ENCODE measurements around the gene SYNGR3. TPM values are rescaled to one million over a fixed set of nuclear protein-coding genes. Genes with fewer than 3 reads are reported as not detected.
A peak's percentile ranks its signal among the peaks of the same experiment; 100 is the strongest.
"Not testable (repeated sequence)": the region's sequence is repeated elsewhere in the genome, so short reads cannot be mapped to it uniquely, and the experiment has no call there.

Gene SYNGR3
- polyA plus RNA-seq, 4 donors, result 1.2 to 2.6 (median 2.3) TPM

DNA sequence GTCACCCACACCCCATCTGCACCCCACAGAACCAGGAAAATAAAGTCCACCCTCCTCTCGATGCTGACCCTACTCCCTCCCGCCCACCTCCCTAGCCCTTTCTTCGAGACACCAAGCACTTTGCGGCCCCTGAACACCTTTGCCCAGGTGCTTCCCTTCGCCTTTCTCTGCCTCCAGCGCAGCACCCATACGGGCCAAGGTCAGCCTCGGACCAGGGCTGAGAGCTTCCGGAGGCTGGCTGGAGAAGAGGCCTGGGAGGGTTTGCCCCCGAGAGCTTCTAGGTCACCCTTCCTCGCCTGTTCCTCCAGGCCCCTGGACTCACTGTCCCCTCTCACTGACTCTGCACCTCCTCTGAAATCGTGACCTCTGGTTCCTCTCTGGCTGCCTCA is 34.3 kb downstream of the SYNGR3 start:
- no peak for DNase-seq (ENCODE audit: low read depth in 4 of 4, low spot score in 3 of 4)

DNA sequence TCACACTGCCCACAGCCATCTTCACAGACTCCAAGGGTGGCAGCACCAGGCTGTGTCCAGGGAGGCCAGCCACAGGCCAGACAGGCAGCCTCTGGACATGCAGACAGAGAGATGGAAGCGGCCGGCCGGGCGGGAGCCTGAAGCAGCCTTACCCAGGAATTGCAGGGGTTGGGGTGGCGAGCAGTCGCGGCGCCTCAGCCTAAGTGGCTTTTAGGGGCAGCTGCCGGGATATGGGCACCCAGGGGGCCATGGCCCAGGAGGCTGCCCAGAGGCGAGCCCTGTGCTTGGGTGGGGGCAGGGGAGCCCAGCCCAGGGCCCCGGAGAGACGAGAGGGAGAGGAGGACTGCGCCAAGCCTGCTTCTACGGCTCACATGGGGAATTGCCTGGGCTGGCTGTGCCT is 35.5 kb downstream of the SYNGR3 start:
- DNase-seq (ENCODE audit: low read depth in 4 of 4, low spot score in 3 of 4), result no peak

DNA sequence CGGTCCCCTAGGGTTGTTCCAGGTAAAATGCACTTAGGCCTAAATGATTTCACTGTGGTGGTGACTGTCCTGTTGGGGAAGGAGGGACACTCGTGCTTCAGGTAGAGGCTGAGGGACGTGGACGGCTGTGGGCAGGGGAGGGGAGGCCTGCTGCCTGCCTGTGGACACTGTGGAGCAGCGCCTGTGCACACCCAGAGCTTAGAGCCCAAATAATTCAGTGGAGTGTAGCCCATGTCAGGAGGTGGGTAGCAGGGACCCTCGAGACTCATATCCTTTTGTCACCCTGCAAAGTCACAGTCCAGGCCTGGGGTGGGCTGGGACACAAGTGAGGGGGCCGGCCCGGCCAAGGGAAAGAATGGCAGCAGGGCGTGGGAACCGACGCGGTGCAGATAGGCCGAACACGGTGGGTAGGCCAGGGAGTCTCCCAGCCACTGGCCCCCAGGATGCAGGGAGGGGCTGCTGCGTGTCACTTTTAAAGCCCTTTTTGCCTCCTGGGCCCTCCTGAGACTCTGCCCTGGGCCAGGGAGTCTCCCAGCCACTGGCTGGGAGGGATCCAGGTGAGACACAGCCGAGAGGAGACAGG is 36.2 kb downstream of the SYNGR3 start:
- no peak for DNase-seq (ENCODE audit: low read depth in 4 of 4, low spot score in 3 of 4)

DNA sequence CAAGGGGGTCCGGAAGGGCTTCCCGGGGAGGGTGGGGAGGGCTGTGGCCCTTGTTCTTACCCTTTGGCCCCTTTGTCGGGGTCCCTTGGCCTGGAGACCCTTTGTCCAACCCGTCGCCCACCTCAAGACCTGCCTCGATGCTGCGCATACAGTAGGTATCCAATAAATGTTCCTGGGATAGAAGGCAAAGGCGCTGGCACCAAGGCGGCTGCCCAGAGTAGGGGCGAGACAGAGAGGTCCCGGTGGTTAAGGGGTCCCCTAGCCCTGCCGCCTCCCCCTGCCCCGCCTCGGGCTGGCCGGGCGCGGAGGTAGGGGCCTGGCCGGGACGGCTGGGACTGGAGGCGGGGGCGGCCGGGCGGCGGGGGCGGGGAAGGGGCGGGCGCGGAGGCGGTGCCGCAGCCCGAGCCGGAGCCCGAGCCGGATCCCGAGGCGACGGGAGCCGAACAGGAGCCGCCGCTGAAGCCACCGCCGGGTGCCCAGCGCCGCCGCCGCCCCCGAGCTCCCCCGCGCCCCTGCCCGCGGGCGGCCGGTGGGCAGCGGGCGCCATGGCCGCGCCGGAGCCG is 36.8 kb downstream of the SYNGR3 start, which contains the start of gene NHERF2:
NHERF2 (plus strand) TSS at position 442 of the 563 bp plus-strand sequence; CDS start at position 546, 104 bp downstream.
- no peak for DNase-seq (ENCODE audit: low read depth in 4 of 4, low spot score in 3 of 4)

DNA sequence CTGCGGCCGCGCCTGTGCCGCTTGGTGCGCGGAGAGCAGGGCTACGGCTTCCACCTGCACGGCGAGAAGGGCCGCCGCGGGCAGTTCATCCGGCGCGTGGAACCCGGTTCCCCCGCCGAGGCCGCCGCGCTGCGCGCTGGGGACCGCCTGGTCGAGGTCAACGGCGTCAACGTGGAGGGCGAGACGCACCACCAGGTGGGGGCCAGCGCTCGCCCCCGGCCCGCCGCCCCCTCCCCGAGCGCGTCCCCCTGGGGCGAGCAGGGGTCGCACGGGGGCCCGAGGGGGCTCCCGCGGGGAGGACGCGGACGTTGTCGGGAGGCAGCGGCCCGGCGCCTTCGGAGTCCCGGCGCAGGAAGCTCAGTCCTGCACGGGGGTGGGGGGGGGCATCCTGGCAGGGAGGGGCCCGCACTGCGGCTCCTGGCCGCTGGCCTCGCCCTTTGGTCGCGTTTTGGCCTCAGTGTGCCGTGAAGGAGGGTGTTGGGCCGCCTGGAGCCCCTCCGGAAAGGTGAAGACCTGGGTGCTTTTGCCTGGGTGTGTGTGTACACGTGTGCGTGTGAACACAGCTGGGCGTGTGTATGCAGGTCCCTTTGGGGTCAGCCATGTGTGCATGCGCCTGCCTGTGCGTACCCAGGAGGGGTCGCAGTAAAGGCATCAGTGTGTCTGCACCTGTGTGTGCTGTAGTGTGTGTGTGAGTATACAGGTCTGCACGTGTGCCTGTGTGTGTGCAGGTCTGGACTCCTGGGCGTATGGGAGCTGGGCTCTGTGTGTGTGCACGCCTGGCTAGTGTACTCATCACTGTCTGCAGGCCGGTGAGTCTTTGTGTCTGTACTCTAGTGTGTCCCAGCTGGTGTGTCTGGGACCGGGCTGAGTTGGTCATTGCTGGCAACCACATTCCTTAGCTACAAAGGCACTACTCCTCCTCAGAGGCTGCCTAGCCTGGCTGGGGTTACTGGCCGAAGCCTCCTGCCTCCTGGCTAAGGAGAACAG is 37.5 kb downstream of the SYNGR3 start:
- DNase-seq (ENCODE audit: low read depth in 4 of 4, low spot score in 3 of 4), result no peak

DNA sequence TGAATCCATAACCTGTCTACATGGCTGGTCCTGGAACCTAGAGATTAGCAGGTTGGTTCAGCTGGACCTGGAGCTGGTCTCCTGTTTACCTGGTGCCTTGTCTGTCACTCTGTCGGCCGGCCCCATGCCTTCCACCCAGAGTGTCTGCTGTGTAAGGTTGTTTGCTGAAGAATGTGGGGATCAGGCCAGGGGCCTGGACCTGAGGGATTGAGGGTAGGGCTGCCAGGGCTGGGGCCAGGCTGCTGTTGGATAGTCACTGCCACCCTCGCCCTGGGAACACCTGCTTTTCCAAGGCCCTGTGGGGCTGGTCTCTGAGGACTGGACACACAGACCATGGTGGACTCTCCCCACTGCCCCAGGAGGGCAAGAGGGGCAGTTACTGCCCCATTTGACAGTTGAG is 38.4 kb downstream of the SYNGR3 start:
- DNase-seq (ENCODE audit: low read depth in 4 of 4, low spot score in 3 of 4), result no peak

DNA sequence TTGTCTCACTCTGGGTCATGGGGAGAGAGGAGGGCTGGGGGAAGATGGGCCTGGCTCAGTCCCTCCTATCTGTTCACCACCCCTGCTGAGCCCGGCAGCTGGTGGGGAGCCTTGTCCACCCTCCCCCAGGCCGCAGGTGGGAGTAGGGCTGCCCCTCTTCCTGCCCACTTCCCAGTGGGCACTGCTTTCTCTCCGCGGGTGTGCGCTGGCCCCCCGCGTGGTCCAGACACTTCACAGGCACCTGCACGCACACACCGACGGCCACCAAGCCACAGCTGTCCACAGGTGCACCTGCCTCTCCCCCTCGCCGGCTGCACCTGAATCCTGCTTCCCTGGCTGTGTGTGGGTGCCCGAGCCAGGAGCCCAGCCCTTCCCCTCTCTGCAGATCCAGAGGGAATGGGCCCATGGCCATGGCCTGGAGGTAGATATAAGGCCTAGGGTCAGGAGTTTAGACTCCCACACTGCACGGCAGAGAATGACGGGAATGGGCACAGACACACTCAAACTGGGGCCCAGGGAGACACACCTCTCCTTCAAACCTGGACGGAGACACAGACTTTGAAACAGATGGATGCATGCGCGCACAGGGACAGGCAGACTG is 39.0 kb downstream of the SYNGR3 start:
- no peak for DNase-seq (ENCODE audit: low read depth in 4 of 4, low spot score in 3 of 4)

DNA sequence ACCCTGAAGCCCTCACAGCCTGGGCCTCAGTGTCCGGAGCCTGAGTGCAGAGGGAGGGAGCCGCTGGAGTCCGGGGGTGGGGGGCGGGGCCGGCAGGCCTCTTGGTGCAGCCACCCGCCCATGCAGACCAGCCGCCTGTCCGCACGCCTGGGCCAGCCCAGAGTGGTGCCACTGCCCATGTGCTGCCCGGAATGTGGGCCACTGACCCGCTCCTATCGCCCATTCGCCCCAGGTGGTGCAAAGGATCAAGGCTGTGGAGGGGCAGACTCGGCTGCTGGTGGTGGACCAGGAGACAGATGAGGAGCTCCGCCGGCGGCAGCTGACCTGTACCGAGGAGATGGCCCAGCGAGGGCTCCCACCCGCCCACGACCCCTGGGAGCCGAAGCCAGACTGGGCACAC is 39.6 kb downstream of the SYNGR3 start:
- DNase-seq (ENCODE audit: low read depth in 4 of 4, low spot score in 3 of 4), result no peak

DNA sequence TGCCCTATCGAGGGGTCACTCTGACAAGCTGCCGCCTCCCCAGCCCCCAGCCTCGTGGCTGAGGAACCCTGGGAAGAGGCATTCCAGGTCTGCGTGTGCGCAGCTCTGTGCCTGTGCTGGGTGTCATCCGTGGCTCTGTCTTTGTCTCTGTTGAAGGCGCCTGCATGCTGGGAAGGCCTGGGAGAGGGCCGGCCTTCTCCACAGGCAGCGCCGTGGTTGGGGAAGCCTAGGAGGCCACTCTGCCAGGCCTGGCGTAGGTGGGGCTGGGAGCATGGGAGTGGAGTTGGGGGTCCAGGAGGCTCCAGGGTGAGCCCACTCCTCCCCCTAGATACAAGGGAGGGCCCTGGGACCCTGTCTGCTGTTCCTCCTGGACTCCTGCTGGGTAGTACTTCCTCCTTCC is 40.3 kb downstream of the SYNGR3 start:
- no peak for DNase-seq (ENCODE audit: low read depth in 4 of 4, low spot score in 3 of 4)

DNA sequence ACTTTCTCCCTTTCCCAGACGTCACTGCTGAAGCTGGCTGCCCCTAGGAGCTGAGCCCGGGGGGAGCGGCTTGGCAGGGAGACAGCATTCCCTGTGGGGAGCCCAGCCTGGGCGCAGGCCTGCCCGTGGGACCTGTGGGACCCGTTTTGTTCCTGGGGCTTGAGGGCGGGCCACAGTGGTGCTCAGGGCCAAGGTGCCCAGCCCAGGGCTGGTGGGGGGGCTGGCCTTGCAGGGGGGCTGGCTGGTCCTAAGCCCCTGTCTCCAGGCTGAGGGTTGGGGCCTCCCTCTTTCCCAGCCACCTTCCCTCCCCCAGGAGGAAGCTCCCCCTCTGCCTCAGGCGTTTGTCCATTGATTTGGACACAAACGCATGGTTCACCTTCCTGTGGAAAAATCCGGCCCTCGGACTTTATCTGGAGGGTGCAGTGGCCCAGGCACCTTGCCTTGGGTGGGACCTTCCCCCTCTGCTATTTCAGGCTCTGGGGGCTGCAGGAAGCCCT is 41.4 kb downstream of the SYNGR3 start:
- DNase-seq (ENCODE audit: low read depth in 4 of 4, low spot score in 3 of 4), result no peak

DNA sequence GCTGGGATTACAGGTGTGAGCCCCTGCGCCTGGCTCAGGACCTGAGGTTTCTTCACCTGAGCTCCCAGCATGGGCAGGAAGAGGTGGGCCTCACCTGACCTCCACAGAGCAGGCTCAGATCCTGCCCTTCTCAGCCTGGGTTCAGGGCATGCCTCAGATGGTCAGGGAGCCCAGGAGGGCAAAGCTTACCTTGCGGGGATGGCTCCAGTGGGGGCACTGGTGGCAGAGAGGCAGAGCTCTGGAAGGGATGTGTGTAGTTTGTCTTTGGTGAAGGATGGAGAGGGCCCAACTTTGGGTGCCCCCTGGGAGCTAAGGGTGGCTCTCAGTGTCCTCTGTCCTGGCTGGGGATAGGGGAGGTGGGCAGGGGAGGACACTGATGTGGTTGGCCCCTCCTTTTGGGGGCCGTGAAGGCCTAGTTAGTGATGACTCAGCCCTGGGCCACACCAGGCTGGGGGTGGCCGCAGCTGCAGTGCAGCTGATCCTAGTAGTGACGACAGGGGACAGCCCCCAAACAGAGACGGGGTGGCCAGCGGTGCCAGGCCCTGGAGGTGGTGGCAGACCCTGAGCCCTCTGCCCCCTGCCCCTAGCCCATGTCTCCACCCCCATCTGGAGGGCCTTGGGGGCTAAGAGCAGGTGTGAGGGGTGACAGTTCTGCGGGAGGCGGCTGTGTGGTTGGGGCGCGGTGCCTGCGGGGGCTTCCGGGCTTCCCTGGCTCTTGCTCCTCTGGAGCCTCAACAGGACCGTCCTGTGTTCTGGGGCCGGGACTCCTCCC is 42.7 kb downstream of the SYNGR3 start:
- DNase-seq (ENCODE audit: low read depth in 4 of 4, low spot score in 3 of 4), result no peak

DNA sequence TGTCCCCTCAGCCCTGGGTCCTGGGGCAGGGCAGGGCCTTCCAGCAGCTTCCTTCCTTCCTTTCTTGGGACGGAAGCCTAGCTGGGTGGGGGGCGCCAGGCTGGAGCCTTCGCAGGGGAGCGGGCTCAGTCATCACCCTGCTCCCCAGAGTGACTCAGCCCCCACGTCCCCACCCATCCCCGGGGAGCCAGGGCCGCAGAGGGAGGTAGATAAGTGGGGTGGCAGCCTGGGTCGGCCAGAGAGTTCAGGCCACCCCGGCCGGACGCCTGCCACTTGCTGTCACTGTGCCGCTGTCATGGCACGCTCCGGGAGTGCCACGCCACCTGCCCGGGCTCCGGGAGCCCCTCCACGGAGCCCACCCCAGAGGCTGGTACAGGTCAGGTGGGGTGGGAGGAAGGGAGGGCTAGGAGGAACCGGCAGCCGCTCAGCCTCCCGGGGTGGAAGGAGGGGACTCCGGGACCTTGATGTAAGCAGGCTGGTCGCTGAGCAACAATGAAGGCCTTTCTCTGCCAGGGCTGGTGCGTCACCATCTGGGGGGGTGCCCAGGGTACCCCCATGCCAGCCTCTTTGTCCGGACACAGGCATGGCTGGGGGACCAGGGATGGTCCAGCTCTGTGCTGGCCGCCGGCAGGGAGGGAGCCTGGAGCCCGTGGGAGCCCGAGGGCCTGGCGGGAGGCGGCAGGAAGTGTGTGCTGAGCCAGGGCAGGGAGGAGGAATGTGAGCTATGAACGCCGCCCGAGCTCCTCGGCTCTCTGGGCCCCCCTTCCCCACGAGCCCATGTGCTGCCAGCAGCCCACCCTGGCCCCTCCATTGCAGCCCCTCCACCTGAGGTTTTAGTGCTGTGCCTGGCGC is 43.5 kb downstream of the SYNGR3 start:
- no peak for DNase-seq (ENCODE audit: low read depth in 4 of 4, low spot score in 3 of 4)

DNA sequence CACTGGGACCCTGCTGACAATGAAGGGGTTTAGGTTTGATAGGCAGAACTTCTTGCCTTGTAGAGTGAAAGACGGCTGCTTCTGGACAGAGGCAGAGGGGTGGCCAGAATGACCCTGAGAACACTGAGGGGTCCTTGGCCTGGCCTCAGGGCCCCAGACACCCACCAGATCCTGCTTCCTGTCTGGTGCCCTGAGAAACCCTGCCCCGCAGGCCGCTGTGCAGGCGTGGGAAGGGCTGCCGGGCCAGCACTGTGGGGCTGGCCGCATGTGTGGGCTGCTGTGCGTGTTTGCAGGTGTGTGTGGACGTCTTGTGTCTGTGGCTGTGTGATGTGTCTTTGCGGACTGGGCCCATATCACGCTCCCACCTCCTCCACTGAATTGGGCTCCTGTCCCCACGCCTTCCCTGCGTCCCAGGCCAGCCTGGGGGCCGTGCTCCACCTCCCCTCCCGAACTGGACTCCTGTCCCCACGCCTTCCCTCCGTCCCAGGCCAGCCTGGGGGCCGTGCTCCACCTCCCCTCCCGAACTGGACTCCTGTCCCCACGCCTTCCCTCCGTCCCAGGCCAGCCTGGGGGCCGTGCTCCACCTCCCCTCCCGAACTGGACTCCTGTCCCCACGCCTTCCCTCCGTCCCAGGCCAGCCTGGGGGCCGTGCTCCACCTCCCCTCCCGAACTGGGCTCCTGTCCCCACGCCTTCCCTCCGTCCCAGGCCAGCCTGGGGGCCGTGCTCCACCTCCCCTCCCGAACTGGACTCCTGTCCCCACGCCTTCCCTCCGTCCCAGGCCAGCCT is 44.3 kb downstream of the SYNGR3 start:
- not testable (repeated sequence) for DNase-seq (ENCODE audit: low read depth in 4 of 4, low spot score in 3 of 4)

DNA sequence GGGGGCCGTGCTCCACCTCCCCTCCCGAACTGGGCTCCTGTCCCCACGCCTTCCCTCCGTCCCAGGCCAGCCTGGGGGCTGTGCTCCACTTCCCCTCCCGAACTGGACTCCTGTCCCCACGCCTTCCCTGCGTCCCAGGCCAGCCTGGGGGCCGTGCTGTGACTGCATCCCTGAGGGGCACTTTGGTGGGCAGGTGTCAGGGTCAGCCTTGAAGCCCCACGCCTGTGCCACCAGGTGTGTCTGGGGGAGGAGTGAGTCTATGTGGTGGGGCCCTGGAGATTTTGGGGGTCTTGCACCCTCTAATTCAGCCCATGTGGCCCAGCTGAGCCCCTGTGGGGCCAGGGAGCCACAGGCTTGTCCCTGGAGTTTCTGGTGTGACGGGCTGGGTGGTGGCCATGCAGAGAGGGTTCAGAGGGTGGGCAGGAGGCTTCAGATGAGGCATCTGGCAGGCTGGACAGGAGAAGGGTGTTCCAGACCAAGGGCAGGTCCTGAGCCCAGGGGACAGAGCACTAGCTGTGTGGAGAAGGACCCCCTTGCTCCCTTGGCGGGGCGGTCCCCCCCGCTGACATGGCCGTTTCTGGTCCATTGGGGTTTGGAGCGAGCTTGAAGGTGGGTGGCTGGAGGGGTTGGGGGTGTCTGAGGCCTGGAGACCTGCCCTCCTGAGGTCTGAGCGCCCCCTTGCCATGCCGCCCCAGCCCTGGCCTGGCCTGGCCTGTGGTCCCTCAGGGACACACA is 45.1 kb downstream of the SYNGR3 start:
- no peak for DNase-seq (ENCODE audit: low read depth in 4 of 4, low spot score in 3 of 4)

DNA sequence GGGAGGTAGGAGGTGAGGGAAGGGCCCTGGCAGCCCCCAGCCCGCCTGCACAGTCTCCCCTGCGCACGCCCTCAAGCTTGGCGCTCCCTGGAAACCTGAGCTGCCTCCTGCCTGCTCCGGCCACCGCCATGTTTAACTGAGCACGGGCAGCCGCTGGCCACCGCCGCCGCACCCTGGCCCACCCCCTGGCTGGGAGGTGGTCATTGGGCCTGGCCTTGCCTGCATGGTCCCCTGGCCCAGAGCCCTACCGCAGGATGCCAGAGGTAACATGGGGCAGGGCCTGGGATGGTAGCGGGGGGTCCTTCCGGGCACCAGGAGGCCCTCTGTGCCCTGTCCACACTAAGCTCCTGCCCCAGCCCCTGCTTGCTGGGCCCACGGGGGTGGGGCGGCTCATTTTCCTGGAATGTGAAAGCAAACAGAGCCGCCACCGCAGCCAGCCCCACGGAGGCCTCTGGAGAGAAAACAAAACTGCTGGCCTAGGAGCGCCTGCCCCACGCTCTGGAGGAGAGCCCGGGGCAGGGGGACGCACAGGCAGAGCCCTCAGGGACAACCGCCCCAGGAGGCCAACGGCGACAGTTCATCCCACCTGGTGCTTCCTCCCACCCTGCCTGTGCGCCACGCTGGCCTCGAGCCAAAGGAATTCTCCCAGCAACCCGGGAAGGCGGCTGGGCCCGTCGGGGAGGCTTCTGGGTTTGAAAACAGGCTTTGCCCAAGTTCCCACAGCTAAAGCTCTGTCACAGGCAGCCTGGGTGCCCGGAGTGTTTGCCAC is 45.8 kb downstream of the SYNGR3 start:
- DNase-seq (ENCODE audit: low read depth in 4 of 4, low spot score in 3 of 4), result peak in 1 of 4 donors; percentile 59

DNA sequence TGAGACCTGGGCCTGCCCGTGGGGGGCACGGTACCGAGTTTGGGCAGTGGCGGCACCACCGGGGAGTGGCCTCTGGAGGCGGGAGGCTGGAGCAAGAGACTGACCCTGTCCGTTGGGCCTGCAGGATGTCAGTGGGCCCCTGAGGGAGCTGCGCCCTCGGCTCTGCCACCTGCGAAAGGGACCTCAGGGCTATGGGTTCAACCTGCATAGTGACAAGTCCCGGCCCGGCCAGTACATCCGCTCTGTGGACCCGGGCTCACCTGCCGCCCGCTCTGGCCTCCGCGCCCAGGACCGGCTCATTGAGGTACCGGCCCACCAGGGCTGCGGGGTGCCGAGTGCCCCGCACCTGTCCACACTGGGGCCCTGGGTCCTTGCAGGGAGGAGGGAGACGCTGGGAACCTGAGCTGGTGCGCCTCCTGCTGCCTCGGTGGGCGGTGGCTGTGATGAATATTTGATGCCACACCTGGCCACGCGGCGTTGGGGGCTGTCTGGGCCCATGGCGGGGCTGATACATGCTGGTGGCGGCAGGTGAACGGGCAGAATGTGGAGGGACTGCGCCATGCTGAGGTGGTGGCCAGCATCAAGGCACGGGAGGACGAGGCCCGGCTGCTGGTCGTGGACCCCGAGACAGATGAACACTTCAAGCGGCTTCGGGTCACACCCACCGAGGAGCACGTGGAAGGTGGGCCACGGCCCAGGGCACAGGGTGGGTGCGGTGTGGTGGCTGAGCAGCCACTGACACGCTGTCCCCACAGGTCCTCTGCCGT is 46.6 kb downstream of the SYNGR3 start:
- no peak for DNase-seq (ENCODE audit: low read depth in 4 of 4, low spot score in 3 of 4)

Data from right renal pelvis (tissue), 4 donors.